Mesendoderm (in vitro differentiated cells): ENCODE measurements around the gene ACSM6.

Experiments used
- DNase-seq: peaks from one replicate; pipeline ENCODE4 v3.0.0; 2013
- H2AK5ac ChIP-seq: 2 replicates; pipeline ENCODE4 v1.6.1; 2013; ENCODE audit warnings: low read length, inconsistent platforms
- H2BK120ac ChIP-seq: 2 replicates; pipeline ENCODE4 v1.6.1; 2013; ENCODE audit warnings: low read depth, mild to moderate bottlenecking, low read length, moderate library complexity, mixed read lengths
- H2BK15ac ChIP-seq: replicated peaks from 2 replicates; pipeline ENCODE4 v1.6.1; 2013; ENCODE audit warnings: low read depth, mild to moderate bottlenecking, moderate library complexity
- H2BK5ac ChIP-seq: 2 replicates; pipeline ENCODE4 v1.6.1; 2013; ENCODE audit warnings: low read length, inconsistent platforms
- H3K18ac ChIP-seq: 2 replicates; pipeline ENCODE4 v1.6.1; 2013; ENCODE audit warnings: mild to moderate bottlenecking, low read length, mixed read lengths
- H3K23ac ChIP-seq: one replicate; pipeline ENCODE4 v1.6.1; 2013; ENCODE audit warnings: low read length
- H3K27ac ChIP-seq: 2 replicates; pipeline ENCODE4 v1.5.1; 2013; ENCODE audit warnings: low read depth, mild to moderate bottlenecking, inconsistent platforms, low read length, moderate library complexity
- H3K27me3 ChIP-seq: 2 replicates; pipeline ENCODE4 v1.6.1; 2013; ENCODE audit warnings: low read length, control low read depth, mild to moderate bottlenecking, inconsistent platforms; ENCODE audit not compliant: insufficient read depth, poor library complexity
- H3K36me3 ChIP-seq: 2 replicates; pipeline ENCODE4 v1.6.1; 2013; ENCODE audit warnings: low read length, inconsistent platforms; ENCODE audit not compliant: control insufficient read depth, insufficient read depth
- H3K4ac ChIP-seq: one replicate; pipeline ENCODE4 v1.6.1; 2013; ENCODE audit warnings: low read depth, mild to moderate bottlenecking, low read length, moderate library complexity
- H3K4me1 ChIP-seq: 2 replicates; pipeline ENCODE4 v1.6.1; 2013; ENCODE audit warnings: low read depth, low read length, inconsistent platforms; ENCODE audit not compliant: control insufficient read depth
- H3K4me2 ChIP-seq: 2 replicates; pipeline ENCODE4 v1.6.1; 2013; ENCODE audit warnings: low read length
- H3K4me3 ChIP-seq: 2 replicates; pipeline ENCODE4 v1.5.1; 2013; ENCODE audit warnings: mild to moderate bottlenecking, low read length
- H3K56ac ChIP-seq: one replicate; pipeline ENCODE4 v1.6.1; 2013; ENCODE audit warnings: low read length
- H3K79me1 ChIP-seq: 2 replicates; pipeline ENCODE4 v1.6.1; 2013; ENCODE audit warnings: low read length, inconsistent platforms
- H3K79me2 ChIP-seq: 2 replicates; pipeline ENCODE4 v1.6.1; 2013; ENCODE audit warnings: mild to moderate bottlenecking, low read length; ENCODE audit not compliant: control insufficient read depth, insufficient read depth
- H3K9ac ChIP-seq: 2 replicates; pipeline ENCODE4 v1.6.1; 2013; ENCODE audit warnings: low read length, inconsistent platforms
- H4K5ac ChIP-seq: one replicate; pipeline ENCODE4 v1.6.1; 2013; ENCODE audit warnings: low read length
- H4K8ac ChIP-seq: one replicate; pipeline ENCODE4 v1.6.1; 2013; ENCODE audit warnings: low read depth, mild to moderate bottlenecking, control low read depth, low read length, moderate library complexity
- WGBS: extraction: QIAGEN DNeasy Blood & Tissue Kit; methylation state at CpG from one replicate; pipeline ENCODE4 v1.1.7; 2013; ENCODE audit warnings: low lambda C conversion rate, missing lambda C conversion rate; ENCODE audit not compliant: insufficient coverage; ENCODE audit errors: extremely low coverage; 5-methylcytosine and 5-hydroxymethylcytosine counted together

The ACSM6 gene

GRCh38 chr10:95176101-95176500 lies 17.9 kb upstream of the ACSM6 start:
- no peak overlapping the region for H3K56ac ChIP-seq
- no peak overlapping the region for H3K18ac ChIP-seq
- H3K27ac ChIP-seq = no peak overlapping the region
- no peaks in the 10 kb centered on the region for H3K79me2 ChIP-seq
- WGBS = no CpG with 5 or more reads among the region's 2 CpGs
- no peak overlapping the region for H2BK15ac ChIP-seq
- no peak overlapping the region for H3K4me3 ChIP-seq
- H3K27me3 ChIP-seq = no peaks in the 10 kb centered on the region
- H3K23ac ChIP-seq = no peak overlapping the region
- H4K5ac ChIP-seq = no peak overlapping the region
- no peak overlapping the region for H4K8ac ChIP-seq
- H3K4ac ChIP-seq = no peak overlapping the region
- no peaks in the 10 kb centered on the region for H3K4me1 ChIP-seq
- peak; percentile 38 for DNase-seq
- peaks cover 2% of the 10 kb centered on the region for H3K36me3 ChIP-seq
- H2BK120ac ChIP-seq = no peak overlapping the region
- H3K4me2 ChIP-seq = no peak overlapping the region
- no peak overlapping the region for H2AK5ac ChIP-seq
- no peak overlapping the region for H2BK5ac ChIP-seq
- H3K79me1 ChIP-seq = no peaks in the 10 kb centered on the region
- no peak overlapping the region for H3K9ac ChIP-seq

GRCh38 chr10:95177429-95177828 lies 16.6 kb upstream of the ACSM6 start:
- Histone ChIP-seq H4K5ac (no peak overlapping the region), H2BK120ac (no peak overlapping the region)

GRCh38 chr10:95178266-95178665 lies 15.8 kb upstream of the ACSM6 start:
- no CpG with 5 or more reads among the region's 1 CpG for WGBS
- H4K5ac ChIP-seq = no peak overlapping the region
- DNase-seq = no peak
- no peak overlapping the region for H3K9ac ChIP-seq
- no peak overlapping the region for H3K4ac ChIP-seq
- no peaks in the 10 kb centered on the region for H3K79me2 ChIP-seq
- H2BK5ac ChIP-seq = no peak overlapping the region
- H3K18ac ChIP-seq = no peak overlapping the region
- H3K79me1 ChIP-seq = no peaks in the 10 kb centered on the region
- no peaks in the 10 kb centered on the region for H3K27me3 ChIP-seq
- H3K27ac ChIP-seq = no peak overlapping the region
- H3K4me2 ChIP-seq = no peak overlapping the region
- no peak overlapping the region for H2BK120ac ChIP-seq
- H4K8ac ChIP-seq = no peak overlapping the region
- no peaks in the 10 kb centered on the region for H3K36me3 ChIP-seq
- H3K23ac ChIP-seq = no peak overlapping the region
- H3K56ac ChIP-seq = no peak overlapping the region
- no peak overlapping the region for H2BK15ac ChIP-seq
- no peak overlapping the region for H3K4me3 ChIP-seq
- H2AK5ac ChIP-seq = no peak overlapping the region
- no peaks in the 10 kb centered on the region for H3K4me1 ChIP-seq

More at GRCh38 chr10:95177429-95177828, 16.6 kb upstream of the ACSM6 start:
- no peak overlapping the region for H3K56ac ChIP-seq
- no peaks in the 10 kb centered on the region for H3K27me3 ChIP-seq
- H3K79me1 ChIP-seq = no peaks in the 10 kb centered on the region
- no peak overlapping the region for H3K23ac ChIP-seq
- no peaks in the 10 kb centered on the region for H3K36me3 ChIP-seq
- no peak overlapping the region for H4K8ac ChIP-seq
- no peak overlapping the region for H2BK15ac ChIP-seq
- H2AK5ac ChIP-seq = no peak overlapping the region
- no peak overlapping the region for H3K27ac ChIP-seq
- H3K4me1 ChIP-seq = no peaks in the 10 kb centered on the region
- H3K79me2 ChIP-seq = no peaks in the 10 kb centered on the region
- no peak overlapping the region for H3K4me2 ChIP-seq
- H3K18ac ChIP-seq = no peak overlapping the region
- H3K9ac ChIP-seq = no peak overlapping the region
- no peak overlapping the region for H3K4me3 ChIP-seq
- no peak for DNase-seq
- no peak overlapping the region for H3K4ac ChIP-seq
- no peak overlapping the region for H2BK5ac ChIP-seq

- H3K79me2 ChIP-seq = no peaks in the 10 kb centered on the region
- DNase-seq = no peak
- no peak overlapping the region for H2BK15ac ChIP-seq
- H2AK5ac ChIP-seq = no peak overlapping the region
- H3K27ac ChIP-seq = no peak overlapping the region
- no peak overlapping the region for H2BK120ac ChIP-seq
- H3K4me3 ChIP-seq = no peak overlapping the region
- no peak overlapping the region for H4K8ac ChIP-seq
- no peak overlapping the region for H3K56ac ChIP-seq
- H3K4me2 ChIP-seq = no peak overlapping the region
- H3K4ac ChIP-seq = no peak overlapping the region
- no CpG with 5 or more reads among the region's 1 CpG for WGBS
- no peaks in the 10 kb centered on the region for H3K27me3 ChIP-seq
- no peaks in the 10 kb centered on the region for H3K36me3 ChIP-seq
- H3K18ac ChIP-seq = no peak overlapping the region
- no peak overlapping the region for H3K23ac ChIP-seq
- H3K9ac ChIP-seq = no peak overlapping the region
- H3K79me1 ChIP-seq = no peaks in the 10 kb centered on the region
- H2BK5ac ChIP-seq = no peak overlapping the region
- no peaks in the 10 kb centered on the region for H3K4me1 ChIP-seq
- H4K5ac ChIP-seq = no peak overlapping the region
Observed at GRCh38 chr10:95178797-95179196, 15.2 kb upstream of the ACSM6 start.

GRCh38 chr10:95181726-95182125 lies 12.3 kb upstream of the ACSM6 start:
- WGBS = no CpG with 5 or more reads among the region's 2 CpGs
- H2BK15ac ChIP-seq = peak overlapping the region; percentile 85
- no peaks in the 10 kb centered on the region for H3K27me3 ChIP-seq
- H2BK5ac ChIP-seq = no peak overlapping the region
- no peaks in the 10 kb centered on the region for H3K79me2 ChIP-seq
- no peaks in the 10 kb centered on the region for H3K4me1 ChIP-seq
- H4K5ac ChIP-seq = no peak overlapping the region
- H3K36me3 ChIP-seq = no peaks in the 10 kb centered on the region
- H3K27ac ChIP-seq = no peak overlapping the region
- no peak overlapping the region for H3K56ac ChIP-seq
- H3K9ac ChIP-seq = no peak overlapping the region
- H3K18ac ChIP-seq = no peak overlapping the region
- H3K4ac ChIP-seq = no peak overlapping the region
- H3K4me2 ChIP-seq = no peak overlapping the region
- no peak overlapping the region for H3K23ac ChIP-seq
- no peak overlapping the region for H2BK120ac ChIP-seq
- no peak overlapping the region for H4K8ac ChIP-seq
- H3K4me3 ChIP-seq = no peak overlapping the region
- DNase-seq = no peak
- H2AK5ac ChIP-seq = no peak overlapping the region
- no peaks in the 10 kb centered on the region for H3K79me1 ChIP-seq
